22Rv1 (cell line): ENCODE measurements around the gene SIT1.

Source experiments
- H3K27ac ChIP-seq: fragments of 450-650 bp; 2 replicates; pipeline ENCODE4 v1.5.1; 2017
- CTCF ChIP-seq: fragments of 450-650 bp; IDR thresholded peaks from 2 replicates; pipeline ENCODE4 v1.5.1; 2017; ENCODE audit warnings: mild to moderate bottlenecking
- ZFX ChIP-seq: fragments of 450-650 bp; IDR thresholded peaks from 2 replicates; pipeline ENCODE4 v1.6.1; 2017; ENCODE audit warnings: antibody characterized with exemption, borderline replicate concordance

SIT1 gene

GRCh38 chr9:35681341-35682002, 30.7 kb upstream of the SIT1 start:
- TF ChIP-seq CTCF (no peak), ZFX (no peak)
- H3K27ac ChIP-seq = no peak overlapping the region

GRCh38 chr9:35680331-35681105, 29.8 kb upstream of the SIT1 start:
- H3K27ac ChIP-seq = no peak overlapping the region

GRCh38 chr9:35679766-35680330, 29.1 kb upstream of the SIT1 start:
- TF ChIP-seq CTCF = no peak
- no peak for TF ChIP-seq ZFX
- no peak overlapping the region for H3K27ac ChIP-seq

More at GRCh38 chr9:35680331-35681105, 29.8 kb upstream of the SIT1 start:
- TF ChIP-seq CTCF = no peak
- no peak for TF ChIP-seq ZFX

GRCh38 chr9:35679091-35679490, 28.4 kb upstream of the SIT1 start:
- H3K27ac ChIP-seq = no peak overlapping the region
- TF ChIP-seq ZFX (no peak), CTCF (no peak)

GRCh38 chr9:35675732-35676392, 25.1 kb upstream of the SIT1 start:
- H3K27ac ChIP-seq = no peak overlapping the region
- TF ChIP-seq CTCF (no peak), ZFX (no peak)

- H3K27ac ChIP-seq = no peak overlapping the region
These were observed 24.5 kb upstream of the SIT1 start for GRCh38 chr9:35675204-35675603.

More at GRCh38 chr9:35675204-35675603, 24.5 kb upstream of the SIT1 start:
- no peak for TF ChIP-seq ZFX
- no peak for TF ChIP-seq CTCF
